ENCODE results near the gene CES5A.
"Not testable (repeated sequence)": the region's sequence is repeated elsewhere in the genome, so short reads cannot be mapped to it uniquely, and the experiment has no call there.

CES5A gene

GRCh38 chr16:55809851-55810250 lies 65.3 kb downstream of the CES5A start:
- H3K4me2 ChIP-seq (ENCODE audit: insufficient read depth, low read length), result no peak overlapping the region
- no peak overlapping the region for H3K4me3 ChIP-seq (ENCODE audit: low read depth in 1 of 2, low read length in 2 of 2)
- H2AFZ ChIP-seq (ENCODE audit: low read depth, low read length), result no peak overlapping the region
- no peaks in the 10 kb centered on the region for H3K79me2 ChIP-seq (ENCODE audit: insufficient read depth, low read length)
- no peak overlapping the region for H3K9ac ChIP-seq (ENCODE audit: low read depth, low read length)
- H3K27ac ChIP-seq (ENCODE audit: low read length), result no peak overlapping the region
- no peaks in the 10 kb centered on the region; the same call in 1 of the 2 replicates for H4K20me1 ChIP-seq (ENCODE audit: insufficient read depth, low read length)
- DNase-seq (no peak), ATAC-seq (ENCODE audit: insufficient read depth, low read depth) (no peak)
- TF ChIP-seq CTCF (IDR thresholded peaks at IDR 0.05; ENCODE audit: borderline replicate concordance, extremely low read depth, low read length, poor library complexity, severe bottlenecking), result no peak
- no peak for TF ChIP-seq EZH2 (IDR thresholded peaks at IDR 0.05; ENCODE audit: borderline replicate concordance, low read depth, low read length, severe bottlenecking)
- H3K27me3 ChIP-seq (ENCODE audit: insufficient read depth, low read length, poor library complexity), result peaks cover 10% of the 10 kb centered on the region
- H3K9me3 ChIP-seq (ENCODE audit: insufficient read depth, low read length, severe bottlenecking), result no peaks in the 10 kb centered on the region
- H3K36me3 ChIP-seq (ENCODE audit: insufficient read depth, low read length), result no peaks in the 10 kb centered on the region
- no peaks in the 10 kb centered on the region for H3K4me1 ChIP-seq (ENCODE audit: insufficient read depth, low read length)

GRCh38 chr16:55809386-55809785 lies 65.8 kb downstream of the CES5A start:
- Histone ChIP-seq H3K27ac (ENCODE audit: low read length) (no peak overlapping the region), H3K79me2 (ENCODE audit: insufficient read depth, low read length) (no peaks in the 10 kb centered on the region), H3K4me2 (ENCODE audit: insufficient read depth, low read length) (no peak overlapping the region), H2AFZ (ENCODE audit: low read depth, low read length) (no peak overlapping the region), H3K4me3 (ENCODE audit: low read depth in 1 of 2, low read length in 2 of 2) (no peak overlapping the region), H3K9me3 (ENCODE audit: insufficient read depth, low read length, severe bottlenecking) (no peaks in the 10 kb centered on the region), H3K9ac (ENCODE audit: low read depth, low read length) (no peak overlapping the region), H3K4me1 (ENCODE audit: insufficient read depth, low read length) (no peaks in the 10 kb centered on the region), H3K27me3 (ENCODE audit: insufficient read depth, low read length, poor library complexity) (peaks cover 10% of the 10 kb centered on the region), H4K20me1 (ENCODE audit: insufficient read depth, low read length) (no peaks in the 10 kb centered on the region; the same call in 1 of the 2 replicates), H3K36me3 (ENCODE audit: insufficient read depth, low read length) (no peaks in the 10 kb centered on the region)
- TF ChIP-seq EZH2 (IDR thresholded peaks at IDR 0.05; ENCODE audit: borderline replicate concordance, low read depth, low read length, severe bottlenecking) (no peak), CTCF (IDR thresholded peaks at IDR 0.05; ENCODE audit: borderline replicate concordance, extremely low read depth, low read length, poor library complexity, severe bottlenecking) (no peak)
- no peak for ATAC-seq (ENCODE audit: insufficient read depth, low read depth)
- no peak for DNase-seq

- H3K9me3 ChIP-seq (ENCODE audit: insufficient read depth, low read length, severe bottlenecking); H3K36me3 ChIP-seq (ENCODE audit: insufficient read depth, low read length); H3K4me3 ChIP-seq (ENCODE audit: low read depth in 1 of 2, low read length in 2 of 2); H3K27ac ChIP-seq (ENCODE audit: low read length); DNase-seq; H3K4me1 ChIP-seq (ENCODE audit: insufficient read depth, low read length); H2AFZ ChIP-seq (ENCODE audit: low read depth, low read length); H3K9ac ChIP-seq (ENCODE audit: low read depth, low read length); H4K20me1 ChIP-seq (ENCODE audit: insufficient read depth, low read length); H3K79me2 ChIP-seq (ENCODE audit: insufficient read depth, low read length); ATAC-seq (ENCODE audit: insufficient read depth, low read depth); H3K4me2 ChIP-seq (ENCODE audit: insufficient read depth, low read length): not testable (repeated sequence)
- H3K27me3 ChIP-seq (ENCODE audit: insufficient read depth, low read length, poor library complexity), result peaks cover 10% of the 10 kb centered on the region
Measured at GRCh38 chr16:55808286-55808685, 66.9 kb downstream of the CES5A start.

- not testable (repeated sequence) for H3K9me3 ChIP-seq (ENCODE audit: insufficient read depth, low read length, severe bottlenecking); H3K4me2 ChIP-seq (ENCODE audit: insufficient read depth, low read length); H3K27me3 ChIP-seq (ENCODE audit: insufficient read depth, low read length, poor library complexity); H2AFZ ChIP-seq (ENCODE audit: low read depth, low read length); H3K4me1 ChIP-seq (ENCODE audit: insufficient read depth, low read length); H4K20me1 ChIP-seq (ENCODE audit: insufficient read depth, low read length); ATAC-seq (ENCODE audit: insufficient read depth, low read depth); H3K4me3 ChIP-seq (ENCODE audit: low read depth in 1 of 2, low read length in 2 of 2); H3K36me3 ChIP-seq (ENCODE audit: insufficient read depth, low read length); DNase-seq; H3K79me2 ChIP-seq (ENCODE audit: insufficient read depth, low read length); H3K27ac ChIP-seq (ENCODE audit: low read length); H3K9ac ChIP-seq (ENCODE audit: low read depth, low read length)
Measured at GRCh38 chr16:55805104-55805503, 70.1 kb downstream of the CES5A start.

- not testable (repeated sequence) for H3K27ac ChIP-seq (ENCODE audit: low read length); ATAC-seq (ENCODE audit: insufficient read depth, low read depth); DNase-seq; H2AFZ ChIP-seq (ENCODE audit: low read depth, low read length); H3K4me3 ChIP-seq (ENCODE audit: low read depth in 1 of 2, low read length in 2 of 2); H3K36me3 ChIP-seq (ENCODE audit: insufficient read depth, low read length); H3K4me1 ChIP-seq (ENCODE audit: insufficient read depth, low read length); H3K9me3 ChIP-seq (ENCODE audit: insufficient read depth, low read length, severe bottlenecking); H3K79me2 ChIP-seq (ENCODE audit: insufficient read depth, low read length); H4K20me1 ChIP-seq (ENCODE audit: insufficient read depth, low read length); H3K27me3 ChIP-seq (ENCODE audit: insufficient read depth, low read length, poor library complexity); H3K9ac ChIP-seq (ENCODE audit: low read depth, low read length); H3K4me2 ChIP-seq (ENCODE audit: insufficient read depth, low read length)
Measured at GRCh38 chr16:55803681-55804080, 71.5 kb downstream of the CES5A start.

Data from DND-41 (cell line).